ENCODE data around the gene USP25.
"Not testable (repeated sequence)": the region's sequence is repeated elsewhere in the genome, so short reads cannot be mapped to it uniquely, and the experiment has no call there.

The USP25 gene

DNA sequence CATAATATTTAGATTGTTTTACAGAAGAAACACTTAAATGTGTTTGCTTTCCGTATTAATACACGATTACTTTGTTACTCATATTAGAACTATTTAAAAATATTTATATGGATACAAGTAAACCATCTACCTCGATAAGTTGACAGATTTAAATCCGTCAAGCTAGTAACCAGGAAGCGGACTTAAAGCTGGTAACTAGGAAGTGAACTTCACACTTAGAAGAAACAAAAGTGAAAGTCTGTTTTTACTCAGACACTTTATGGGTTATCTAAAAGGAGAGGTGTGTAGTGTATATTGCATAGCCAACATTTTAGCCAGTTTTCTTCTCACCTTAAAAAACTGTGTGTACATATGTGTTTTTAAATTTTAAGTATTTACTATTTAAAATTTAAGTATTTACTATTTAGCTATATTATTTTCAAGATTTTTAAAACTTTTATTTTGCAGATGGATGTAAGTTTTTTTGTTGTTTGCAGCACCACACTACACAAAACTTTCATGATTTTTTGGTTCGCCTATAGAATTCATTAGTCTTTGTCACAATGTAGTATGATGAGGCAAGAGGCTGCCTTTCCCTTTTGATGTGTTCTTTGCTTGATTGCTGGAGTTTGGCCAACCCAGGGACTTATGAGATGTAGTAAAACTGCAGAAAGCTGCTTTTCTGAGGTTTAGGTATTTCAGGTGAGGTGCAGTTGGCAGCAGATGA, 2.7 kb downstream of the USP25 start:
- DNase-seq (ENCODE audit: low read depth in 1 of 2, low spot score in 1 of 2): no peak

GRCh38 chr21:15732996-15733329, 3.2 kb downstream of the USP25 start:
- no peak for DNase-seq (ENCODE audit: low read depth in 1 of 2, low spot score in 1 of 2)

DNA sequence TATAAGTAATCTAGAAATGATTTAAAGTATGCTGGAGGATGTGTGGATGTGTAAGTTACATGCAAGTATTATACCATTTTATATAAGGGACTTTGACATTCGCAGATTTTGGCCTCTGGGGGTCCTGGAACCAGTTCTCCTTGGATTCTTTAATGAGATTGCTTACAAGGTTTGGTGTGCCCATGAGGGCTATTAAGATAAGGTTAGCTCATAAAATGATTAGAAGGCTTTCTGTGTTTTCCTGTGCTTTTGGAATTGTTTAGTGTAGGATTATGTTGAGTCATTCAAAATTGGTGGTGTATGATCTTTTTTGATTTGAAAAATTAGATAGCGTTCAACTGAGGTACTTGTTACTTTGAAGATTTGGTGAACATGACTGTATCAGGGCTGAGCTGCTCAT, 5.6 kb downstream of the USP25 start:
- no peak for DNase-seq (ENCODE audit: low read depth in 1 of 2, low spot score in 1 of 2)

GRCh38 chr21:15735931-15736330, 6.1 kb downstream of the USP25 start:
- not testable (repeated sequence) for DNase-seq (ENCODE audit: low read depth in 1 of 2, low spot score in 1 of 2)

- DNase-seq (ENCODE audit: low read depth in 1 of 2, low spot score in 1 of 2): not testable (repeated sequence)
Observed at GRCh38 chr21:15738779-15739178, 9.0 kb downstream of the USP25 start.

GRCh38 chr21:15740383-15740782, 10.6 kb downstream of the USP25 start:
- DNase-seq (ENCODE audit: low read depth in 1 of 2, low spot score in 1 of 2): no peak

- DNase-seq (ENCODE audit: low read depth in 1 of 2, low spot score in 1 of 2): no peak
Observed at GRCh38 chr21:15741510-15741909, 11.7 kb downstream of the USP25 start.

DNA sequence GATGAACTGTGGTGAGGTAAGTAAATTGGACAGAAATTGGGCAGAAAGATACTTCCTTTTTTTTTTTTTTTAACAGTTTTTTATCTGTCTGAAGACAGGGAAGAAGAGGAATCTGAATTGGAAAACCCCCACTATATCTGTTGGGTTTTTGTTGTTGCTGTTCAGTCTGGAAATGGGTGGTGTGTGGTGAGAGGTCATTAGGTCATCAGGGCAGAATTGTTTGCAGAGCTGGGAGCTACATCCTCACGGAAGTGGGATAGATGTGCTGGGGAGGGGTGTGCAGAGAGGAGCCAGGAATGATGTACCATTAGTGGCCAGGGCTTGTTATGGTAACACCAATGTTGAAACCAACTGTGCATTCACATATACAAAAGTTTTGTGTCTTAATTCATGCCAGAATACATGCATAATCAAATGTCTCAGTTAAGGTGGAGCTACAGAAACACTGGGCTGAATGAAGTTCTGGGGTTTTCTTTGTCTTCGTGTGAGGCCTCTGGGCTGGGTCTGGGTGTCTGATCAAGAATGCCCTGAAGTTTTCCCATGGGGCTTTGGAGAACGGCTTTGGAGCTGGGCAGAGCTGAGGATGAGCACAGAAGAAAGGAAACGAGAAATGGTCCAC, 12.4 kb downstream of the USP25 start:
- no peak for DNase-seq (ENCODE audit: low read depth in 1 of 2, low spot score in 1 of 2)

GRCh38 chr21:15742694-15743093, 12.9 kb downstream of the USP25 start:
- DNase-seq (ENCODE audit: low read depth in 1 of 2, low spot score in 1 of 2): no peak

DNA sequence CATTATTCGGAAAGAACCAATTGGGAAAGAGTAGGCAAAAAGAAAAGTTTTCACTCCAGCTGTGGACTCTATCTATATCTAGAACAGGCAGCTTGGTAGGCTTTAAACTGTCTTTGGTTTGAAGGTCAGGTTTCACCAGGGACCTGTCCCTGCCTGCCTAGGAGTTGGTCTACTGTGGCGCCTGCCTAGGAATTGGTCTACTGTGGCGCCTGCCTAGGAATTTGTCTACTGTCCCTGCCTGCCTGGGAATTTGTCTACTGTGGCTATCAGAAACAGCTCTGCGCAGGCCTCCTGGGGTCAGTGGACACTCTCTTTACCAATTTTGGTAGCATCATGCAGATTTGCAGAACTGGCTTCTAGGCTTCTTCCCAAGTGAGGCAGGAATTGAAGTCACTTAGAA, 13.8 kb downstream of the USP25 start:
- no peak for DNase-seq (ENCODE audit: low read depth in 1 of 2, low spot score in 1 of 2)

- DNase-seq (ENCODE audit: low read depth in 1 of 2, low spot score in 1 of 2): no peak
Observed at GRCh38 chr21:15744926-15745325, 15.1 kb downstream of the USP25 start.

- DNase-seq (ENCODE audit: low read depth in 1 of 2, low spot score in 1 of 2): no peak
Observed at GRCh38 chr21:15748586-15748985, 18.8 kb downstream of the USP25 start.

DNA sequence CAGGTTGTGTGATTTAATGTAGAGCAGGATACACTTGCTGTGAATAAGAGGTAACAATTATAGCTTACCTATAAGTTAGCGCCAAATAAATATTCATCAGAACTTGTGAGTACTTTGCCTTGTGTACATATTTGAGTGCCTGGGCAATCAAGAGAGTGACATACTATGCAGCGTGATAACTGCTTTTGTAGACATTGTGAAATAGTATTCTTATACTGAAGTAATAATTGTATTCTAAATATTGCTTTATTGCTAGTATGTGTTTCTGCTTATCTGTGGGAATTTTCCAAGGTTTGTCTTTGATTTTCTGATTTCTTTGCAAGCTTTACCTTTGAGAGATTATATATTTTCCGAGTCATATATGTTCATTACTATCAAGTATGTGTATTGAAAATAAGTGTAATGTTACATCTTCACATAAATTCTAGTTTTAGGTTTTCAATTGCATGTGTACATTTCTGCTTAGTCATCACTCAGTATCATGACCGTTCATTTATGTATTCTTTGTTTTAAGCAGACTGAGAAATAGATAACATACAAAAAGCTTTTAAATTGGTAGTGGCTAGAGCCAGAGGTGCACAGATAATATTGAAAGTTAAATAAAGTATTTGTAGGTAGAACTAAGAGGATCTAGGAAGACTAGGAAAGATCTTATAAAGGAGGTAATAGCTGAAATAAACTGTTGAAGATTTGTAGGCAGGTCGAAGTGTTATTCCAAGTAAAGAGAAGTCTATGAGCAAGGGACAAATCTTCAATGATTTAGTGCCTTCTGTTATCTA, 19.5 kb downstream of the USP25 start:
- no peak for DNase-seq (ENCODE audit: low read depth in 1 of 2, low spot score in 1 of 2)

- DNase-seq (ENCODE audit: low read depth in 1 of 2, low spot score in 1 of 2): no peak
Observed at GRCh38 chr21:15749861-15750159, 20.0 kb downstream of the USP25 start.

DNA sequence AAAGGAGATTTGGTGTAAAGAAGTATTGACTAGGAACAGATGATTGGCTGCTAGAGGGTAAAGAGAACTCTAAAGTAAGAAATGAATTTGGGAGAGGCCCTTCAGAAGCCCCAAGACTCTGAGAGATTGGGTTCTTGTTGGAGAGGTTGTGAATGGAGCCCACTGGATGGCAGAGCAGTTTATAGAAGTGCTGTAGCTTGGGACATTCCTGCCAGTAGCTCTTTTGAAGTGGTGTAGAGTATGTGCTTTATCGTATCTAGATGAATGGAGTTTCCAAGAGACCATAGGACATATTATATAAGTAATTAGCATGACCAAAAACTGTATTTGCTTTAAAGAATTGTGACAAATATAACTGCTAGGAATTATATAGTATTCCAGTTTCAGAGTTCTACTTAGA, 21.3 kb downstream of the USP25 start:
- no peak for DNase-seq (ENCODE audit: low read depth in 1 of 2, low spot score in 1 of 2)

- no peak for DNase-seq (ENCODE audit: low read depth in 1 of 2, low spot score in 1 of 2)
Observed at GRCh38 chr21:15751546-15751945, 21.8 kb downstream of the USP25 start.

- no peak for DNase-seq (ENCODE audit: low read depth in 1 of 2, low spot score in 1 of 2)
Observed at GRCh38 chr21:15752763-15753407, 23.1 kb downstream of the USP25 start.

DNA sequence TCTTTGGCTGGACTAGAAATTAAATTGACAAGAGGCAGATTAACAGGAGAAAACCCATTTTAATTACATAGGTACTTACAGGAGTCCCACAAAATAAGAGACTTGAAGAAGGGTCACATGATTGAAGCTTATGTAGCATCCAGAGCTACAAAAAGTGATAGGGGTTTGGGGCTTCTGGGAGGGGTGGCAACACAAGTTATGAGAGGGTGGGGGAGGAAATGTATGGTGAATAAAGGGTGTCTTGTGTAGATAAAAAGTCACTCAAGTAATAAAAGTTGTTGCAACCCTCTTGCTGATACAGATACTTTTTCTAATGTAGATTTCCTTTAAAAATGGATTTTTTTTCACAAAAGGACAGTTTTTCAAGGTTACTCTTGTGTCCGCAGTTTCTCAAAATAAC, 24.0 kb downstream of the USP25 start:
- no peak for DNase-seq (ENCODE audit: low read depth in 1 of 2, low spot score in 1 of 2)

GRCh38 chr21:15754640-15755039, 24.9 kb downstream of the USP25 start:
- DNase-seq (ENCODE audit: low read depth in 1 of 2, low spot score in 1 of 2): no peak

GRCh38 chr21:15755125-15755524, 25.3 kb downstream of the USP25 start:
- no peak for DNase-seq (ENCODE audit: low read depth in 1 of 2, low spot score in 1 of 2)

GRCh38 chr21:15759469-15759868, 29.7 kb downstream of the USP25 start:
- DNase-seq (ENCODE audit: low read depth in 1 of 2, low spot score in 1 of 2): no peak

DNA sequence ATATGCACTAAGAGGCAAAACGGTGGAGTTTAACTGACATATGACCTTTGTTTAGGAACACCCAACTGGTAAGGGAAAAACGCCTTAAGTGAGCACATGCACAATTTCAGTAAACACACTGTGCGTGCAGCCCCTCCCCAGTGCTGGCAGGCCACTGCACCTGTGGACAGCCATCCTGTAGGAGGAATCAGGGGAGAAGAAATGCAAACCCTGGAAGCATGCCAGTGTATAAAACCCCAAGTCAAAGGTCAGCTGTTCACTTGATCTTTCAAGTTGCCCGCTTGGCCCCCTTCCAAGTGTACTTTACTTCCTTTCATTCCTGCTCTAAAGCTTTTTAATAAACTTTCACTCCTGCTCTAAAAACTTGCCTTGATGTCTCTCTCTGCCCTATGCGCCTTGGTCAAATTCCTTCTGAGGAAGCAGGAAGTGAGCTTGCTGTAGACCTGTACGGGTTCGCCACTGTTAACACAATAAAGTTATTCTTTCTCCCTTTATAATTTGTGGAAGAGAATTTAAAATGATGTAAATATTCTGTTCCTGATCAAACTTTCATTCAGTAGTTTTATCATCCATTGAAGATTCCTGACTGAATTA, 31.8 kb downstream of the USP25 start:
- DNase-seq (ENCODE audit: low read depth in 1 of 2, low spot score in 1 of 2): no peak
